Measurements from ENCODE around the gene DRC3.
"Not testable (repeated sequence)": the region's sequence is repeated elsewhere in the genome, so short reads cannot be mapped to it uniquely, and the experiment has no call there.

The DRC3 gene

GRCh38 chr17:17940441-17940911 lies 32.2 kb upstream of the DRC3 start:
- in situ Hi-C loops (cut with MboI; ENCODE audit: low sequenced_read_pairs) = no loop called here

- in situ Hi-C loops (cut with MboI; ENCODE audit: low sequenced_read_pairs) = no loop called here
These were observed 31.6 kb upstream of the DRC3 start for GRCh38 chr17:17941015-17941414.

- in situ Hi-C loops (cut with MboI; ENCODE audit: low sequenced_read_pairs) = no loop called here
These were observed 29.8 kb upstream of the DRC3 start for GRCh38 chr17:17942846-17943245.

GRCh38 chr17:17943281-17943984 lies 29.2 kb upstream of the DRC3 start:
- in situ Hi-C loops (cut with MboI; ENCODE audit: low sequenced_read_pairs) = no loop called here

- in situ Hi-C loops (cut with MboI; ENCODE audit: low sequenced_read_pairs) = no loop called here
These were observed 28.4 kb upstream of the DRC3 start for GRCh38 chr17:17944242-17944641.

- in situ Hi-C loops (cut with MboI; ENCODE audit: low sequenced_read_pairs) = no loop called here
These were observed 27.9 kb upstream of the DRC3 start for GRCh38 chr17:17944743-17945142.

- in situ Hi-C loops (cut with MboI; ENCODE audit: low sequenced_read_pairs) = no loop called here
These were observed 26.6 kb upstream of the DRC3 start for GRCh38 chr17:17946093-17946492.

GRCh38 chr17:17947309-17947708 lies 25.4 kb upstream of the DRC3 start:
- in situ Hi-C loops (cut with MboI; ENCODE audit: low sequenced_read_pairs) = no loop called here

GRCh38 chr17:17947966-17948365 lies 24.7 kb upstream of the DRC3 start:
- in situ Hi-C loops (cut with MboI; ENCODE audit: low sequenced_read_pairs) = no loop called here

- in situ Hi-C loops (cut with MboI; ENCODE audit: low sequenced_read_pairs) = no loop called here
These were observed 22.3 kb upstream of the DRC3 start for GRCh38 chr17:17950347-17950746.

- in situ Hi-C loops (cut with MboI; ENCODE audit: low sequenced_read_pairs) = no loop called here
These were observed 21.9 kb upstream of the DRC3 start for GRCh38 chr17:17950806-17951205.

- in situ Hi-C loops (cut with MboI; ENCODE audit: low sequenced_read_pairs) = no loop called here
These were observed 21.1 kb upstream of the DRC3 start for GRCh38 chr17:17951524-17951923.

- in situ Hi-C loops (cut with MboI; ENCODE audit: low sequenced_read_pairs) = no loop called here
These were observed 20.0 kb upstream of the DRC3 start for GRCh38 chr17:17952691-17953090.

GRCh38 chr17:17954079-17954478 lies 18.6 kb upstream of the DRC3 start:
- in situ Hi-C loops (cut with MboI; ENCODE audit: low sequenced_read_pairs) = no loop called here

- in situ Hi-C loops (cut with MboI; ENCODE audit: low sequenced_read_pairs) = not testable (repeated sequence)
These were observed 16.8 kb upstream of the DRC3 start for GRCh38 chr17:17955790-17956341.

GRCh38 chr17:17957584-17957916 lies 15.1 kb upstream of the DRC3 start:
- in situ Hi-C loops (cut with MboI; ENCODE audit: low sequenced_read_pairs) = no loop called here

- in situ Hi-C loops (cut with MboI; ENCODE audit: low sequenced_read_pairs) = no loop called here
These were observed 13.7 kb upstream of the DRC3 start for GRCh38 chr17:17958982-17959381.

GRCh38 chr17:17959520-17960361 lies 12.9 kb upstream of the DRC3 start:
- in situ Hi-C loops (cut with MboI; ENCODE audit: low sequenced_read_pairs) = no loop called here

- in situ Hi-C loops (cut with MboI; ENCODE audit: low sequenced_read_pairs) = no loop called here
These were observed 12.1 kb upstream of the DRC3 start for GRCh38 chr17:17960500-17961030.

- in situ Hi-C loops (cut with MboI; ENCODE audit: low sequenced_read_pairs) = no loop called here
These were observed 9.6 kb upstream of the DRC3 start for GRCh38 chr17:17963066-17963465.

GRCh38 chr17:17963694-17964436 lies 8.8 kb upstream of the DRC3 start:
- in situ Hi-C loops (cut with MboI; ENCODE audit: low sequenced_read_pairs) = no loop called here
